HepG2 (cell line): ENCODE measurements around the gene RAB24. TPM values are rescaled to one million over a fixed set of nuclear protein-coding genes. Genes with fewer than 3 reads are reported as not detected.

Experiments
- EEA1 ChIP-seq: sonication (generic); formaldehyde crosslinking; IDR thresholded peaks from 2 replicates; pipeline ENCODE4 v1.5.1; 2020; ENCODE audit warnings: mild to moderate bottlenecking, missing genetic modification reagents, borderline replicate concordance
- FOXC1 ChIP-seq: sonication (generic); formaldehyde crosslinking; IDR thresholded peaks from 2 replicates; pipeline ENCODE4 v1.8.0; 2022; ENCODE audit warnings: mild to moderate bottlenecking, missing genetic modification reagents, borderline replicate concordance
- HMGXB3 ChIP-seq: sonication (generic); formaldehyde crosslinking; IDR thresholded peaks from 2 replicates; pipeline ENCODE4 v1.4.0; 2020; ENCODE audit warnings: missing genetic modification reagents, borderline replicate concordance
- MAF1 ChIP-seq: sonication (generic); formaldehyde crosslinking; IDR thresholded peaks from 2 replicates; pipeline ENCODE4 v1.5.0; 2020; ENCODE audit warnings: missing genetic modification reagents, borderline replicate concordance
- NCOA5 ChIP-seq: sonication (generic); formaldehyde crosslinking; IDR thresholded peaks from 2 replicates; pipeline ENCODE4 v1.4.0; 2020; ENCODE audit warnings: missing genetic modification reagents
- PHF20 ChIP-seq: sonication (generic); formaldehyde crosslinking; IDR thresholded peaks from 2 replicates; pipeline ENCODE4 v1.5.0; 2020; ENCODE audit warnings: mild to moderate bottlenecking, missing genetic modification reagents
- TBP ChIP-seq: sonication (generic); formaldehyde crosslinking; IDR thresholded peaks from 2 replicates; pipeline ENCODE4 v1.5.0; 2020; ENCODE audit warnings: missing genetic modification reagents
- ZMAT3 ChIP-seq: sonication (generic); formaldehyde crosslinking; conservative IDR thresholded peaks from 2 replicates; pipeline ENCODE4 v1.7.0; 2021; ENCODE audit warnings: missing genetic modification reagents
- ZMYM2 ChIP-seq: sonication (generic); formaldehyde crosslinking; IDR thresholded peaks from 2 replicates; pipeline ENCODE4 v1.8.0; 2022; ENCODE audit warnings: mild to moderate bottlenecking, missing genetic modification reagents
- ZNF225 ChIP-seq: sonication (generic); formaldehyde crosslinking; IDR thresholded peaks from 2 replicates; pipeline ENCODE4 v1.4.0; 2020; ENCODE audit warnings: mild to moderate bottlenecking, missing genetic modification reagents
- ZNF276 ChIP-seq: sonication (generic); formaldehyde crosslinking; IDR thresholded peaks from 2 replicates; pipeline ENCODE4 v1.4.0; 2020; ENCODE audit warnings: mild to moderate bottlenecking, low read depth, missing genetic modification reagents
- ZNF354B ChIP-seq: sonication (generic); formaldehyde crosslinking; IDR thresholded peaks from 2 replicates; pipeline ENCODE4 v1.8.0; 2022; ENCODE audit warnings: mild to moderate bottlenecking, missing genetic modification reagents
- ZNF430 ChIP-seq: sonication (generic); formaldehyde crosslinking; IDR thresholded peaks from 2 replicates; pipeline ENCODE4 v1.9.0; 2021; ENCODE audit warnings: mild to moderate bottlenecking, missing genetic modification reagents
- ZZZ3 ChIP-seq: sonication (generic); formaldehyde crosslinking; IDR thresholded peaks from 2 replicates; pipeline ENCODE4 v1.4.0; 2020; ENCODE audit warnings: missing genetic modification reagents, mild to moderate bottlenecking, borderline replicate concordance
- polyA plus RNA-seq, 8 experiments: library from polyadenylated mRNA; depleted of rRNA in 3 of 8; stranded (reverse) in 7 of 8; unstranded in 1 of 8; fragments of >200 nt; fragmentation: Illumina TruSeq in 4 of 8; extraction: Trizol in 4 of 8; gene quantifications; 2 replicates each; pipeline versions ENCODE4 v1.2.1 to v1.2.3, GENCODE V29; 2011 to 2016; ENCODE audit warnings: low read depth in 4 of 8, missing spikeins in 1 of 8, mixed read lengths in 1 of 8; ENCODE audit not compliant: insufficient read depth in 1 of 8
- total RNA-seq, 5 experiments: library from RNA; depleted of rRNA; stranded (reverse); fragments of >200 nt; fragmentation: Illumina TruSeq; extraction: Trizol; gene quantifications; 2 replicates each; pipeline ENCODE4 v1.2.3, GENCODE V29; 2016; ENCODE audit warnings: low read depth in 1 of 5
- TF ChIP-seq, protein P1 (sequence below): sonication (generic); formaldehyde crosslinking; conservative IDR thresholded peaks from 2 replicates; pipeline ENCODE4 v1.8.0; 2022; ENCODE audit warnings: low read depth, missing genetic modification reagents
- TF ChIP-seq, protein P2 (sequence below): sonication (generic); formaldehyde crosslinking; IDR thresholded peaks from 2 replicates; pipeline ENCODE4 v1.4.0; 2020; ENCODE audit warnings: mild to moderate bottlenecking, missing genetic modification reagents

RAB24 gene
- total and polyA plus RNA-seq, 2 of the 13 experiments (the other 11 are each of a cell fraction or from before 2014, with no cell fraction given), result 22.9 to 63.7 TPM

GRCh38 chr5:177303121-177303924, at the start of gene RAB24, which contains the start of gene PRELID1 (continued):
- no peak for TF ChIP-seq TBP (CRISPR knock-in tag)
- peak; percentile 83 for TF ChIP-seq PHF20 (CRISPR knock-in tag)
- peak; percentile 86; the same call in 1 of the 2 replicates for TF ChIP-seq ZNF430 (CRISPR knock-in tag)
- TF ChIP-seq NCOA5 (CRISPR knock-in tag), result no peak
- TF ChIP-seq ZNF354B (CRISPR knock-in tag), result no peak
- TF ChIP-seq, protein P1, sequence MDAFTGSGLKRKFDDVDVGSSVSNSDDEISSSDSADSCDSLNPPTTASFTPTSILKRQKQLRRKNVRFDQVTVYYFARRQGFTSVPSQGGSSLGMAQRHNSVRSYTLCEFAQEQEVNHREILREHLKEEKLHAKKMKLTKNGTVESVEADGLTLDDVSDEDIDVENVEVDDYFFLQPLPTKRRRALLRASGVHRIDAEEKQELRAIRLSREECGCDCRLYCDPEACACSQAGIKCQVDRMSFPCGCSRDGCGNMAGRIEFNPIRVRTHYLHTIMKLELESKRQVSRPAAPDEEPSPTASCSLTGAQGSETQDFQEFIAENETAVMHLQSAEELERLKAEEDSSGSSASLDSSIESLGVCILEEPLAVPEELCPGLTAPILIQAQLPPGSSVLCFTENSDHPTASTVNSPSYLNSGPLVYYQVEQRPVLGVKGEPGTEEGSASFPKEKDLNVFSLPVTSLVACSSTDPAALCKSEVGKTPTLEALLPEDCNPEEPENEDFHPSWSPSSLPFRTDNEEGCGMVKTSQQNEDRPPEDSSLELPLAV (CRISPR knock-in tag), result 0 out of 2 replicates have a peak, but pooled peaks have one; percentile 74
- TF ChIP-seq HMGXB3 (CRISPR knock-in tag), result 0 out of 2 replicates have a peak, but pooled peaks have one; percentile 38
- peak; percentile 85; the same call in 1 of the 2 replicates for TF ChIP-seq ZNF225
- TF ChIP-seq ZMYM2 (CRISPR knock-in tag), result 0 out of 2 replicates have a peak, but pooled peaks have one; percentile 12
- TF ChIP-seq, protein P2, sequence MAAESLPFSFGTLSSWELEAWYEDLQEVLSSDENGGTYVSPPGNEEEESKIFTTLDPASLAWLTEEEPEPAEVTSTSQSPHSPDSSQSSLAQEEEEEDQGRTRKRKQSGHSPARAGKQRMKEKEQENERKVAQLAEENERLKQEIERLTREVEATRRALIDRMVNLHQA, result no peak
- 0 out of 2 replicates have a peak, but pooled peaks have one; percentile 35 for TF ChIP-seq ZNF276 (CRISPR knock-in tag)
- no peak for TF ChIP-seq ZMAT3 (CRISPR knock-in tag)
- TF ChIP-seq MAF1 (CRISPR knock-in tag), result peak; percentile 57; the same call in 1 of the 2 replicates
- peak; percentile 56; the same call in 1 of the 2 replicates for TF ChIP-seq FOXC1 (CRISPR knock-in tag)
- no peak for TF ChIP-seq ZZZ3
- TF ChIP-seq EEA1 (CRISPR knock-in tag), result peak; percentile 82; the same call in 1 of the 2 replicates
